Effector CD4-positive, alpha-beta T cell (primary cell): ENCODE measurements around the gene SEMA7A.

ENCODE experiments used
- DNase-seq: peaks from one replicate; pipeline ENCODE4 v3.0.0-alpha.2; 2020

Gene SEMA7A

DNA sequence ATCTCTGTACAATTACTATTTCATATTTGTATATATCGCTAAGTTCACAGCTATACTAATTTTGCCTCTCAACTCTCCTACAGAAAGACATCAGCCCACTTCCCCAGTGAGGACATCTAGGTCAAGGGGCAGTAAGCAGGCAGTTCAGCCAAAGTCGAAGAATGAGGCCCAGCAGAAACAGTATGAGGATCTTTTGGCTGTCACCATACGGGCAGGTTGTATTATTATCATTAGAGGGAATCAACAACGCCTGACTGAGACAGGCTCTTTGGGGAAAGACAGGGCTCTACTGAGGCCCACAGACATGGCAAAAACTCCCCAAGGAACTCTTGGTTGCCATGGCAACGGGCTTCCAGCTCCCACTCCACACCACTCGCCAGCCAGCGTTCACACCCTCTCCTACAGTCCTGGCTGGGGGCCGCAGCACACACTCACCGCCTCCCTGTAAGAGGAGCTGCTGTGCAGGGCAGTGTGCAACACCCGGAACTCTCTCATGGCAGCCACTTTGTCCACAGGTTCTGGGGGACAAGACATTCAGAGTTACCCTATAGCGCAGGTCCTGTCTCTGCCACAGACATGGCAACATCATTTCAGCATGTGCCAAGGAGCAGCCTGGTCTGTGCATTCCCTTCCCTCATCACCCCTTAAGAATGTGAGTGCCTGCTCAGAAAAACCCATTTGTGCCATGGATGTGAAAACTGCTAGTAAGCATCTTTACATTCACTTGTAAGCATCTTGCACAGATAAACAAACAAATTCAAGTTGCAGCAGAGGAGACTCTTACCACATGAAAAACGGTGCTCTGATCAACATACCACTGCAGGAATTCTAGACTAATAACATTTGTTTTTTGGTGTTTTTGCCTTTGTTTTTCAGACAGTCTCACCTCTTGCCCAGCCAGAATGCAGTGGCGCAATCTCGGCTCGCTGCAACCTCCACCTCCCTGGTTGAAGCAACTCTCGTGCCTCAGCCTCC lies 18.4 kb upstream of the SEMA7A start:
- DNase-seq, result no peak

DNA sequence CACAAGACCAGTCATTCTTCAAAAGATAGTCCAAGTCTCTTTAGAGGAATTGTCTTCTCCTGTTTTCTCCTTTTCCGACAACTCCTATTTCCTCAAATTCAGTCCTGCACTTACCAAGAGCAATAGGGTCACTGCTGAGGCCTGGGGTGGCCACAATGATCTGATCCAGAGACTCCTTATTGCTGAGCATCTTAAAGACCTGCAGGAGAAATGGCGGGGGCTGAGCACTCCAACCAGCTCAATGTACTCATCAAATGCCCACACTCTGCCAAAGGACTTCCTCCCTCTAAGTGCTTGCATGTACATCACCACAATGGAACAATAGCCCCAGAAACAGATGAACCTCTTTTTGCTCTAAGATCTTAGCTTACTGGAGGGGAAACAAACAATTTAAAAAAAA lies 17.6 kb upstream of the SEMA7A start:
- DNase-seq, result no peak

- DNase-seq, result no peak
Measured at GRCh38 chr15:74449643-74450205, 16.0 kb upstream of the SEMA7A start.

DNA sequence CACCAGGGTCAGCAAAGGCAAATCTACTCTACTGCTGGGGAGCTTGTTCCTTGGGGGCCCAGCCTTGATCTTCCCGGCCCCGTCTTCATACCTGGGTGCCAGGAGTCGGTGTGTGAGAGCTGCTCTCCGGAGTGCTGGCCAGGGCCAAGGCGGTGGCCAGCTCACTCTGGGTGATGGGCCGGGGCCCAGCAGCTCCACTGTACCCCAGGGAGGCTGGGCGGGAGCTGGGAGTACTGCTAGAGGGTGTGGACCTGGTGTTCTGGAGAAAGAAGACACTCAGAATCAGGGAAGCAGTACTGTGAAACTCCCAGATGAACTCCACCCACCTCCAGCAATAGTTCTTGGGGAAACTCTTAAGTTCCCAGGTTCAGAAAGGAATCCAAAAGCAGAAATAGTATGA lies 15.3 kb upstream of the SEMA7A start:
- DNase-seq, result no peak

- no peak for DNase-seq
Measured at GRCh38 chr15:74445816-74446763, 12.3 kb upstream of the SEMA7A start.

DNA sequence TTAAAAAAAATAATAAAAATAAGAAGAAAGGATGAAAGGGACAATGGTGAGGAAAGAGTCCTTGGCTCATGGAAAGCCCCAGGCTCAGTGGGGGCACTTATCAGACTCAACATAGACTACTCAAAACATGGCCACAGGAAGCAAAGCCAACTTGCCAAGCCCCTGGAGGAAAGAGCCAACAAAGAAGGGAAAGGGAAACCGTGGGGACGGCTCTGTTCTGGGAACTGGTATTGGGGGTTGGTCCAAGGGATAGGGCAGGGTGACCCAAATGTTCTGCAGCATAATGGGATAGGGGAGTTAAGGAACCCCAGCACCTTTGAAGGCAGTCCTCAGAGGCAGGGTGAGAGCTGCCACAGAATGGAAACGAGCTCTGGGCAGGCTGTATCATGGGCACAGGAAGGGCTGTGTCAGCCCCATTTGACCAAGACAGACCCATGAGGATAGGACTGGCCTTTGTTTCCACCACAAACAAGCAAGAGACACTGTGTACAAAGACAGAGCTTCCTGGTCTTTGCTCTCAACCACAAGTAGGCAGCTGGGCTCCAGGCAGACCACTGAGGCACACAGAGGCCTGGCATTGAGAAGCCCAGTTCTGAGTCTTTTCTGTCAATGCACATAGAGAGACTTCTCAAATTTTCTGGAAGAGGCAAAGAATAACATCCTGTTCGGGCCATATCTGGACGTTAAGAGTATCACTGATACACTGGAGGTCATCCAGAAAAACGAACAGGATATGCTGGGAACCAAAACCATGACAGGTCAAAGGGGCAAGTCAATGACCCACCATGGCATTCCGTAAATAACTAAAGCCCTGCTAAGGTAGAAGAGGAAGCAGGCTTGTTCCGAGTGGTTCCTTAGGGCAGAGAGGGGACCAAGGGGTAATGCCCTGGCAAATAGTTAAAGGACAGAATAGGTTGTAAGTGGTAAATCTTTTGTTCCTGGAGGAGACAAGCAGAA lies 10.6 kb upstream of the SEMA7A start:
- no peak for DNase-seq

DNA sequence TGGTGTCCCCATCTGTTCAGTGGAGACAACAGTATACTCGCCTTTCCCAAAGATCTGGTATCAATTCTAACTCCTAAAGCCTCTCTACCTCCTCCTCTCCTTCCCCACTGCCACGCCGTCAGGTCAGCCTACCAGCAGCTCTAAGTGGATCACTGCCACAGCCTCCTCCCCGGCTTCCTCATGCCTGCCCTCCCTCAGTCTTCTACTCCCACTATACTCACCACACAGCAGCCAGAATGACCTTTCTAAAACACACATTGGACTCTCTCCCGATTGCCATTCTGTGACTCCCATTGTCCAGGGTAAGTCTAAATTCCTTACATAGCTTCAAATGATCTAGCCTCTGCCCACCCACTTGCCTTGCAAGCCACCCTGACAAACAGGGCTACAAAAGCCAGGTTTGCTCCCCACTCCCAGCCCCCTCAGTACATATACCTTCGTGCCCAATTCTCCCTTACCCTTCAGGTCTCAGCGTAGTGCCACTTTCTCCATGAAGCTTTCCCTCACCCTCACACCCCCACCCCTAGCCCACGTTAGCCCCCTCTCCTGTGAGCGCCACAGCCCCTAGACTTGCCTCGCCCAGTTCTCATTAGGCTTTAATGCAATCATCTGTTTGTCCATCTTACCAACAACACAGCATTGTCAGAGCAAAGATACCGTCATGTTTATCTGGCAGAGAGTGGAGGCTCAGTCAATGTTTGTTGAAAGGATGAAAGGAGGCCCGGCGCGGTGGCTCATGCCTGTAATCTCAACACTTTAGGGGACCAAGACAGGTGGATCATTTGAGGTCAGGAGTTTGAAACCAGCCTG lies 9.5 kb upstream of the SEMA7A start:
- DNase-seq, result no peak

DNA sequence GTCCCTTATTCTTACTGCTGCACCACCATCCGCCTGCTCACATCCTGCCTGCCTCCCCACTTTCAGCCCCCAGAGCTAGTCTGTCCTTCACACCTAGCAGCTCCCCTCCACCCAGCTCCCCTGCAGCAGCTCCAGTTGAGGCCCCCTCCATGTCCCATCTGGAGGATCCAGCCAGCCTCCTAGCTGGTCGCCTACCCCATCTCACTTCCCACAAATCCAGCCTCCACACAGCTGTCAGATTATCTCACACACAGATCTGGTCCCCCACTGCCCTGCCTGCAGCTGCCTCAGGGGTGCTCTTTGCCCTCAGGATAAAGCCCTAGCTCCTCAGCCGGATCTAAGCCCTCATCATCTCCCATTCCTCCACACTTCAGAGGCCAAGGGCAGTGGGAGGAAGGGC lies 8.8 kb upstream of the SEMA7A start:
- DNase-seq, result no peak

GRCh38 chr15:74442063-74442462 lies 8.3 kb upstream of the SEMA7A start:
- no peak for DNase-seq

GRCh38 chr15:74441248-74441941 lies 7.6 kb upstream of the SEMA7A start:
- DNase-seq, result no peak

DNA sequence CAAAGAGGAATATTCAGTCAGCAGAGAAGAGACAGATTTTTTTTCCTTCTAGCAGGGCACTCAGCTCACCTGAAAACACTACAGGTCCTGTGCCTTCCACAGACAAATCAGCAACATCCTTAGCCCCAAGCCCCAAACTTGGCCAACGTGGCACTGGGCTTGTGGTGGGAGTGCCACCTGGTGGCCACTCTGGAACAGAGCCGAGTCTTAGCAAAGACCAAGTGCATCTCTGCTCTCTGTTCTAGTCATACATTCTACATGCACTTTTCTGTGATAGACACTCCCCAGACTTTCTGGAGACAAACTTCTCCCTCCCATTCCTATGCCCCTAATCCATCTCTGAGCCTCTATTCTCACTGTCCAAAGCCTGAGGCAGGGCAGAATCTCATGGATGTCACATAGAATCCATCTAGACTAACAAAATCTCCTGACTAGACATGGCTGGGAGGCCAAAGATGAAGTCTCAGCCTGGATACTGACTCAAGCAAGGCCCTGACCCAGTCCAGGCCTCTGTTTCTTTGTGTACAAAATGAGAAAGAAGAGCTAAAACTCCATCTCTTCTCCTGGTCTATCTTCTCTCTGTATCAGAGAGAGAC lies 5.1 kb upstream of the SEMA7A start:
- DNase-seq, result peak; percentile 62

DNA sequence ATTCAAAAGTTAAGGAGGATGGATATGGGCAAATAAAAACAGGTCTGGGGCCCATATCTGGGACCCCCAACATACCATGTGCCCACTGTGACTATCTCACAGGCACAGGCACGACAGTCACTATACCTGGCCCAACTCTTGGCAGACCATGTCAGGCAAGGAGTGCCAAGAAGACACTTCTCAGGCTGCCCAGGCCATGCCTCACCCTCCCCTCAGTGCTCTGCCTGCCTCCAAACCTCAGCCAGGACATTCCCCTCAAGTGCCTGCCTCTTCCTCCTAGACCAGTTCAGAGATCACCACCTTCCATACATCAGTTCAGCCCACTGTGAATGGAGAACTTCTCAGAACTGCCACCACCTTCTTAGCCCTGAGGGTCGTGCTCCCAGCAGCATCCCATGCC lies 4.4 kb upstream of the SEMA7A start:
- DNase-seq, result no peak

DNA sequence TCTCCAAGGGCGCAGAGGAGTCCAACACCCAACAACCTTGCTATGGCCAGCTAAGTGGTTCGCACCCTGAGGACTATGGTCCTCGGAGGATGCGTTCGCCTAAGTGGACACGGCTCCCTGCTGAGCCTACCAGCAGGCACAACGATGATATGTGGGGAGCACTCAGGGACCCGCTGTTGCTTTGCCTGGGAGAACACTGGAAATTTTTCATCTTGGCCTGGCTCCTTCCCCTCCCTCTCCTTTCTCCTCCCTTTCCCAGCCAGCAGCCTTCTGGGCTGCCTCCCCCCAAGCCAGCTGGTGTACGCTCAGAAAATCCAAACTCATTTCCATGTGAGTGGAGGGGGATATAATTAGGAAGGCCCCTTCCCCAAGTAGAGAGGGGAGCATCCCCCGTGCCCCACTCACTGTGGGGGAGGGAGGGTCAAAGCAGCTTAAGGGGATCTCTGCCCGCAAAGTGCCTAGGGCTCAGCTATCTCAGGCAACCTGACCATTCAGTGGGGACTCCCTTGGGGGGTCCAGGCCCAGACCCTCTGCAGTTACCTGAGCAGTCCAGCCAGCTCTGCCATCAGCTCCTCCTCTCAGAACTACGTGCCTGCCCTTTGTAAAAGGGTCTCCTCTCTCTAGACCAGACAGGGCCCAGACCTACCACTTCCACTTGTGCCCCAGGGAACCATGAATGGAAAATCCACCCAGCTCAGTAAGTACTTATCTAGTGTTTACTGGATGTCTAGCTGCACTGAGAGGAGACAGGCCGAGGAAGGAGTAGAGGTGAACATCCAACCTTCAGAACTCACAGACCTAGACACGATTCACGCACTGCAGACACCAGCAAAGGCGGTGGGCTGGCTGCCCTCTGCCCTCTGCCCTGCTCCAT lies 742 bp upstream of the SEMA7A start:
- DNase-seq, result no peak

DNA sequence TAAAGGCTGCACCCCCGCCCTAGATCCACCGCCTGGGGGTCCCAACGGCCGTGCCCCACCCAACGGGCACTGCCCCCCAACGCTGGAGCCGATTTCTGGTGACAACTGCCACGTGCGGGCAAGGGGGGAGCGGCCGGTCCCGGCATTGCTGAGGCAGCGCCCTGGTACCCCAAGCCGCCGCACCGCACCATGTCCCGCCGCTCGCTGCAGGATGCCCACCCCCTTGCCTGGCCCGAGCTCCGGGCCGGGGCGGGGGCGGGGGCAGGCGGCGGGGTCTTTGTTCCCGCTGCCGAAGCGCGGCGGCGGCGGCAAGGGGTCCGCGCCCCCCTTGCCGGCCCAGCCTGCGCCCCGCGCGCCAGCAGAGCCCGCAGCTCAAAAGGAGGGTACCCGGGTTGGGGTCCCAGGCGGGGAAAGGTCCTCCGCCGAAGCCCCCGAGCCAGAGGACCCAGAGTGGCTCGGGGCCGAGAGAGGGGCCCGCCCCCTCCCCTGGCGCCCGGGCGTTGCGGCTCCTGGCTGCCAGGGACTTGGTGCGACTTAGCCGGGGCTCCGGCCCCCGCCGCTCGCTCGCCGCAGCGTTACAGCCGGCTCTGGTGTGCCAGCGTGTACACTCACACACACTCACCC lies 678 bp downstream of the SEMA7A start:
- DNase-seq, result no peak

GRCh38 chr15:74432271-74432967 lies 1.3 kb downstream of the SEMA7A start:
- DNase-seq, result no peak

GRCh38 chr15:74431645-74432044 lies 2.1 kb downstream of the SEMA7A start:
- no peak for DNase-seq

DNA sequence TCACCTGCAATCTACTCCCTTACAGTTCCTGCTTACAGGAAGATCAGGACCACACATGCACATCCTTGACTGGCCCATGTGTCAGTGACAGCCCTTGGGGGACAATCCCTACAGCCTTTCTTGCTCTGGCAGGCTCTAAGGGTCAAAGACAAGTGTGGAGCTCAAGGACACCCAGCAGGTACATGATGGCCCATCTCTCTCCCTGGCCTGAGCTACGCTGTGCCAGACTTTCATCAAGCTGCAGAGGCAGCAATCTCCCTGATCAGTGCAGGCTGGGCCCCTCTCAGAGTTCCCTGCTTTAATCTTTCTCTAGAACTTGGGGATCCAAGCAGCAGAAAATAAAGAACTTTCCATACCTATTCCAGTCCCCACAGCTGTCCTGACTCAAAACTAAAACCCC lies 2.6 kb downstream of the SEMA7A start:
- DNase-seq, result no peak

DNA sequence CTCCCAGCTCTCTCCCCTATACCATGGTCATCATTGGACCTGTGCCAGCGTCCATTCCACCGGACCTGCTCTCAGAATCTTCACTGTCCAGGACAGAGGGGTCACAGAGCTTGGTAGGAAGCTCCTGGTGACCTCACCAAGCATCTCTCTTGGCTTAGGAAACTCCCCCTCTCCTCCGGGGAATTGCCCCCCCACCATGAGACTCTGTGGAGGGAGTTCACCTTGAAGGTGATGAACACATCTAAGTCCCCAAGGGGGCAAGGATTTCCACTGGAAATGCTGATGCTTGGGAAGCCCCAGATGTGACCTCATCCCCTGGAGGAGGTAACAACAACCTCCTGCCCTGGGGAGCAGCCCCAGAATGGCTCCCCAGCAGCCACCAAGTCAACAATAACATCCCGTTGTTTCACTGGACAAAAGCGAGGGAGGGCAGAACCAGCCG lies 3.2 kb downstream of the SEMA7A start:
- no peak for DNase-seq
